ENCODE measurements around the gene OSCP1.

The OSCP1 gene

GRCh38 chr1:36393686-36394085 lies 56.6 kb downstream of the OSCP1 start:
- TF ChIP-seq CTCF (conservative IDR thresholded peaks at IDR 0.05; ENCODE audit: low read length), result no peak
- H3F3A ChIP-seq (ENCODE audit: low read depth), result no peaks in the 10 kb centered on the region
- H3K9ac ChIP-seq (ENCODE audit: low read depth, low read length, poor library complexity, severe bottlenecking), result no peak overlapping the region
- H3K9me3 ChIP-seq (ENCODE audit: insufficient read depth, low read depth, low read length), result no peaks in the 10 kb centered on the region
- H3K27me3 ChIP-seq (ENCODE audit: insufficient read depth, low read length, poor library complexity, severe bottlenecking), result no peaks in the 10 kb centered on the region
- H2AFZ ChIP-seq (ENCODE audit: low read length), result no peak overlapping the region
- H3K4me1 ChIP-seq (ENCODE audit: insufficient read depth, low read length, poor library complexity, severe bottlenecking), result peaks cover 12% of the 10 kb centered on the region
- H3K36me3 ChIP-seq (ENCODE audit: insufficient read depth, low read length), result no peaks in the 10 kb centered on the region; the same call in 1 of the 2 replicates
- no peaks in the 10 kb centered on the region for H3K9me2 ChIP-seq (replicated peaks; ENCODE audit: low read depth, low read length)
- peaks cover 20% of the 10 kb centered on the region; the same call in 1 of the 2 replicates for H3K79me2 ChIP-seq (ENCODE audit: insufficient read depth, low read length)
- no peak overlapping the region for H3K4me2 ChIP-seq (ENCODE audit: low read depth, low read length, poor library complexity, severe bottlenecking)
- no peak overlapping the region for H3K4me3 ChIP-seq (ENCODE audit: low read length, poor library complexity, severe bottlenecking)
- no peaks in the 10 kb centered on the region for H4K20me1 ChIP-seq (ENCODE audit: insufficient read depth, low read length, poor library complexity, severe bottlenecking)

- H3K4me3 ChIP-seq (ENCODE audit: low read length, poor library complexity, severe bottlenecking), result no peak overlapping the region
- no peak overlapping the region for H3K9ac ChIP-seq (ENCODE audit: low read depth, low read length, poor library complexity, severe bottlenecking)
- H3K4me2 ChIP-seq (ENCODE audit: low read depth, low read length, poor library complexity, severe bottlenecking), result no peak overlapping the region
- H4K20me1 ChIP-seq (ENCODE audit: insufficient read depth, low read length, poor library complexity, severe bottlenecking), result no peaks in the 10 kb centered on the region
- no peaks in the 10 kb centered on the region for H3K9me2 ChIP-seq (replicated peaks; ENCODE audit: low read depth, low read length)
- no peaks in the 10 kb centered on the region; the same call in 1 of the 2 replicates for H3K36me3 ChIP-seq (ENCODE audit: insufficient read depth, low read length)
- no peaks in the 10 kb centered on the region for H3F3A ChIP-seq (ENCODE audit: low read depth)
- H3K27me3 ChIP-seq (ENCODE audit: insufficient read depth, low read length, poor library complexity, severe bottlenecking), result no peaks in the 10 kb centered on the region
- no peak overlapping the region for H2AFZ ChIP-seq (ENCODE audit: low read length)
- TF ChIP-seq EZH2phosphoT487 (IDR thresholded peaks at IDR 0.05; ENCODE audit: borderline replicate concordance) (no peak), CTCF (conservative IDR thresholded peaks at IDR 0.05; ENCODE audit: low read length) (no peak)
- peaks cover 12% of the 10 kb centered on the region for H3K4me1 ChIP-seq (ENCODE audit: insufficient read depth, low read length, poor library complexity, severe bottlenecking)
- no peaks in the 10 kb centered on the region for H3K9me3 ChIP-seq (ENCODE audit: insufficient read depth, low read depth, low read length)
- H3K79me2 ChIP-seq (ENCODE audit: insufficient read depth, low read length), result peaks cover 20% of the 10 kb centered on the region; the same call in 1 of the 2 replicates
Observed at GRCh38 chr1:36392836-36393235, 57.4 kb downstream of the OSCP1 start.

- Histone ChIP-seq H3K79me2 (ENCODE audit: insufficient read depth, low read length) (peaks cover 9% of the 10 kb centered on the region; the same call in 1 of the 2 replicates), H3K36me3 (ENCODE audit: insufficient read depth, low read length) (no peaks in the 10 kb centered on the region; the same call in 1 of the 2 replicates), H3K4me3 (ENCODE audit: low read length, poor library complexity, severe bottlenecking) (no peak overlapping the region), H3K9me3 (ENCODE audit: insufficient read depth, low read depth, low read length) (no peaks in the 10 kb centered on the region), H3K4me1 (ENCODE audit: insufficient read depth, low read length, poor library complexity, severe bottlenecking) (peaks cover 13% of the 10 kb centered on the region), H2AFZ (ENCODE audit: low read length) (no peak overlapping the region), H3F3A (ENCODE audit: low read depth) (no peaks in the 10 kb centered on the region), H4K20me1 (ENCODE audit: insufficient read depth, low read length, poor library complexity, severe bottlenecking) (no peaks in the 10 kb centered on the region), H3K9me2 (replicated peaks; ENCODE audit: low read depth, low read length) (no peaks in the 10 kb centered on the region), H3K4me2 (ENCODE audit: low read depth, low read length, poor library complexity, severe bottlenecking) (no peak overlapping the region), H3K27me3 (ENCODE audit: insufficient read depth, low read length, poor library complexity, severe bottlenecking) (no peaks in the 10 kb centered on the region), H3K9ac (ENCODE audit: low read depth, low read length, poor library complexity, severe bottlenecking) (no peak overlapping the region)
- TF ChIP-seq EZH2phosphoT487 (IDR thresholded peaks at IDR 0.05; ENCODE audit: borderline replicate concordance), result no peak
- TF ChIP-seq CTCF (conservative IDR thresholded peaks at IDR 0.05; ENCODE audit: low read length), result no peak
Observed at GRCh38 chr1:36391271-36391670, 59.0 kb downstream of the OSCP1 start.
